Embryonic facial prominence (tissue), 1 donor: ENCODE measurements around the gene RUNX3.
"Not testable (repeated sequence)": the region's sequence is repeated elsewhere in the genome, so short reads cannot be mapped to it uniquely, and the experiment has no call there.

ENCODE experiments used
- DNase-seq: peaks from one replicate; pipeline ENCODE4 v3.0.0-alpha.2; 2016; ENCODE audit errors: extremely low spot score

RUNX3 gene

DNA sequence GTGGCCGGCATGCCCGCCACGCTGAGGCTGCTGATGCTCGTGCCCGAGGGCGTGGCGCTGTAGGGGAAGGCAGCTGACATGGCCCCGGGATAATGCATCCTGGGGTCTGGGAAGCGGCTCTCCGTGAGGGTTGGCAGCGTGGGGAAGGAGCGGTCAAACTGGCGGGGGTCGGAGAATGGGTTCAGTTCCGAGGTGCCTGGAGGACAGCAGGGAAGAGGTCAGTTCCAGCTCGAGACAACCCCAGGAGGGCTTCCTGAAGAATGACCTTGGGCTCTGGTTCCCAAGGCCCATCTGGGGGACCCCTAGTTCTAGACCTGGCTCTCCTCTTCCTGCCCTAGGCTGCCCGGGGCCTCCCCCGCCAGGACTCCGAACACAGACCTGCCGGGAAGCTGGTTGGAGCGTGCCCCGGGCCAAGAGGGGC, 27.6 kb downstream of the RUNX3 start:
- DNase-seq, result no peak

DNA sequence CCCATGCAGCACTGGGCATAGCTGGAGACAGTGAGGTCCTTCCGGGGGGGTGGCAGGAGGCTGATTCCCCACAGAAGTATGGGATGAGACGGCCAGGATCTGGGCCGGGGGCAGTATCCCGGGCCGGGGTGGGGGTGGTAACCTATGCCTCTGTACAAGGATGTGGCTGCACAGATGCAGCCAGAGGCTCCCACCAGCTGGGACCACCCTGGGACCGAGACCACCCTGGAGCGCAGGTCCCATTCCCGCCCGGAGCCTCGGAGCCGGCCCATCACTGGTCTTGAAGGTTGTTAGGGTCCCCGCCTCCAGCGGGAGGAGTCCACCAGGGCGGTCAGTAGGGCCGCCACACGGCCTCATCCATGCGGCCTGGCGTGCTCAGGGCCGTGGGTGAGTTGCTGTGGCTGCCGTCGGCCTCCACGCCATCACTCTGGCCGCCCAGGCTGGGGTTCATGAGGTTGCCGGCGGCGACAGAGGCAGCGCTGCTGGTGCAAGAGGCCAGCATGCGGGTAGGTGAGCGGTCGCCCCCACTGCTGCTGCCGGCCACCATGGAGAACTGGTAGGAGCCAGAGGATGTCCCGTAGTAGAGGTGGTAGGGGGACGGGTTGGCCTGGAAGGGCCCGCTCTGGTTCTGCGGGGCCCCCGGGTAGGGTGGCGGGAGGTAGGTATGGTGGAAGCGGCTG, 28.1 kb downstream of the RUNX3 start:
- no peak for DNase-seq

DNA sequence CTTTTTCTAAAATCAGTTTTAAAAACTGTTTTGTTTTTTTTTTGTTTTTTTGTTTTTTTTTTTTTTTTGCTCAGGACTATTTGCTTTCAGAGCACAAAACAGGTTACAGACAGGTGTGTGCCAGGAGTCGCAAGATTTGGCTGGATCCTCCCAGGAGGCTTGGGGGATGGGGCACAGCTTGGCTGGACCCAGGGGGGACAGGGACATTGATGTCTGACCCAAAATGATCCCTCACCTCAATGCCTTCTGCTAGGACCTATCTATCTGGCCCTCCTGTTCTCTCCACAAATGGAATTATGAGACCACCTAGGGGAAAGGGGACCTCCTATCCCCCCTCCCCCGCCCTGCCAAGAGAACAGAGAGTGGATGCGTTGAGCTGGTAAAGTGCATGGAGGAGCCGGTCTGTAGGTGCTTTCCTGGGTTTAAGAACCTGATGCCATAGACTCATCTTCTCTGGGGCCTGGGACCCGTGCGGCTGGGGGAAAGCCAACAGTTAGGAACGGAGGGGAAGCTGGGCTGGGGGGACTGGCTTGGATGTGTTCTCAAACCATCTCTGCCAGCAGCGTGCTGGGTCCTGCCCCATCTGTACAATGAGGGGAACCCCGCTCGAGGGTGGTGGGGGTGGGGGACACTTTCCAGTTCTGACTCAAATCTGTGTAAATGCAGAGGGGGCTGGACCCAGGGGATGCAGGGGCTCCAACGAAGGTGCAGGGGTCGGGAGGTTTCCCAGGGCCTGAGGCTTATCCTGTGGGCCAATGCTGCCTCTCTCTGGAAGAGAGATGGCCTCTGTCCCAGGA, 28.9 kb downstream of the RUNX3 start:
- DNase-seq, result no peak

DNA sequence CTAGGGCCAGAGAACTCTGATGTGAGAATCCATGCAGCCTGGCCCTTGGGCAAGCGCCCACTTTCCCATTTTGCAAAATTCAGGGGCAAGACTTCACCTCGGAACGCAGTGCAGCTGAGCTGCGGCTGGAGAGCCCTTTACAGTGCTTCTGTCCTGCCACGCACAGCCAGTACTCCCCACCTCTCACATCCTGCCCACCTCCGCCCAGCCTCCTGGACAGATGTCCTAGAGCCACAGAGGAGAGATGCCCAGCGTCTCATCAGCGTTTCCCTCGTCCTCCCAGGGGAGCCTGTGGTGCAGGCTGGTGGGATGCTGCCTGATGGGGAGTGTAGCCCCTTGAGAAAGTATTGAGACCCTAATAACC, 29.6 kb downstream of the RUNX3 start:
- DNase-seq, result no peak

DNA sequence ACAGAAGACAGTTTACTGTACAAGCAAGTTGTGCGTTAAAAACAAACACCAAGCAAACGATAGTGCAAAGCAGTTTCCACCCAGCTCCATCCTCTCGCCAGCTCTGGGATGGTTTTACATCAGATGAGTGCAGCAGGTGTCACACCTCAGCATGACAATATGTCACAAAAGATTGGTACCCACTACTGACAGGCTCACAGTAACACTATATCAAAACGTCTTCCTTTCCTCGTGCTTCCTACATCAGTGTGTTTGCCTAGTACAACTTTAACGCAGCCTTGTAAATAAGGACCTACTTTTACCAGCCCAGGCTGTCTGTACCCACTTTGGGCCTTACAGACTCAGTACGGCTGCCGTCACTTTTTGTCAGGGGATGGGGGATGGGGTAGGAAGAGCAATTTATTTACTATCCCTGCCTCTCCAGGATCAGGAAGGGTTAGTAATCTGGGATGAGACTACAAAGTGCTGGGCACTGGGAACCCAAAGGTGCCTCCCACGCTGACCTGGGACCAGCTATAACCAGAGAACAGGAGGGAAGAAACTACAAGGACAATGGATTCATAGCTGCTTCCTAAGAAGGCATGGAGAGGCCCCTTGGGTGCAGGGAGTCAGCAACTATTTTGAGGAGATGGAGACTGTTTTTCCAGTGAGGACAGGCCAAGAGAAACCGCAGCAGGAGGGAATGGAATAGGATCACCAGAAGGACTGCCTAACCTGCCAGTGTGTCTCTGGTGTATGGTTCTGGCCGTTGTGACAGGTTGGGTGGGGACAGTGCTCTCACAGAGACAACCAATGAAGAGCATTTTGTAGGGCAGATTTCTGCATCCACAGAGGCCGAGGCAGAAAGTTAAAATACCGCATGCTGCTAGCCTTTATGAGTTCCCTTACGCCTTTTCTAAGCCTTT, 30.2 kb downstream of the RUNX3 start:
- DNase-seq, result no peak

DNA sequence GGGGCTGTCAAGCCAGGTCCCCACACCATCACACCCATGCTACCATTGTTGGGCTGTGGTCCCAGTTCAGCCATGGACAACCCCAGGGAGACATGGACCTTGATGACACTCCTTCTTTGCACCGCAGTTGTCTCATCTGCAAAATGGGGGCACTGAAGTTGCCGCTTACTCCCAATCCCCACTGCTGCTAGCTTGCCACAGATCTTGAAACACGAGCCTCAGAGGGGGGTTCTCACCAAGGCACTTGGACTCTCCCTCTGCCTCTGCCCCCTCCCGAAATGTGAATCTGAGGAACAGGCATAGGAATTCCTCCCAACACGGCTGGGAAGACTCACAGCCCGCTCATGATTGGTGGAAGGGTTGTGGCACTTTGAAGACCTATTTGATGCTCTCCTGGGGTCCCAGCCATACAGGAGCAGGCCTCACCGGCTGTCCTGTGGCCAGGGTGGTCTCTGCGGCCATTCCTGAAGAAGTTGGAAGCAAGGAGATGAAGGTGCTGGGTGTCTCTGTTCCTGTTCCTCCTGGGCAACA, 31.1 kb downstream of the RUNX3 start:
- DNase-seq, result no peak

DNA sequence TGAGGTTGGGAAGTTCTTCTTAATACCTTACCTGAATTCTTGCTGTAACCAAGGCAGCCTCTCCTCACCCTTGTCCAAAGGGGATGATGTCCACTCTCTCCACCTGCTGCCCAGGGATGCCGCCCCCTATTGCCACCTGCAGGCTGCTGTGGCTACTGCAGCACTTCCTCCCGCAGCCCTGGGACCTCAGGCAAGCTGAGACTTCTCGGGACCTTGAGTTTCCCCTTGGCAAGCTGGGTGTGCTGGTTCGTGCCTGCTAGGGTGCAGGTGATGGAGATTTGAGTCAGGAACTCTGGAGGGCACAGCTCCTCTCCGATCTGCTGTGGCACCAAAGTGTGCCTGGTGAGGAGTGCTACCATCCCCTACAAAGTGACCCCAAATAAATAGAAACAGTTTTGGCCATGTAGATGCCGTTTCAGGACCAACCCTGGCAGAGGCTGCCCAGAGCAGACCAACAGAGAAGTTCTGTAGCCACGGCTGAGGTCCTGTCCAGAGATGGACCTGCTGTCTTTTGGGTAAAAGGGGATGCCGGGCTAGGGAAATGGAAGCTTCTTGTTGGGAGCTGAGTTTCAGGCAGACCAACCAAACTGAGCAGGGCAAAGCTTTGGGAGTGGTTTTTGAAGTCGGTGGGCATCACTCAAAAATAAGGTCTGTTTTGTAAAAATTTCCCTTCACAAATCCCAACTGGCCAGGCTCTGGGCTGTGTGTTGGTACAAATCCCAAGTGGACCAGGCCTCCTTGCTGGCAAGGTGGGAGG, 31.7 kb downstream of the RUNX3 start:
- DNase-seq, result no peak

DNA sequence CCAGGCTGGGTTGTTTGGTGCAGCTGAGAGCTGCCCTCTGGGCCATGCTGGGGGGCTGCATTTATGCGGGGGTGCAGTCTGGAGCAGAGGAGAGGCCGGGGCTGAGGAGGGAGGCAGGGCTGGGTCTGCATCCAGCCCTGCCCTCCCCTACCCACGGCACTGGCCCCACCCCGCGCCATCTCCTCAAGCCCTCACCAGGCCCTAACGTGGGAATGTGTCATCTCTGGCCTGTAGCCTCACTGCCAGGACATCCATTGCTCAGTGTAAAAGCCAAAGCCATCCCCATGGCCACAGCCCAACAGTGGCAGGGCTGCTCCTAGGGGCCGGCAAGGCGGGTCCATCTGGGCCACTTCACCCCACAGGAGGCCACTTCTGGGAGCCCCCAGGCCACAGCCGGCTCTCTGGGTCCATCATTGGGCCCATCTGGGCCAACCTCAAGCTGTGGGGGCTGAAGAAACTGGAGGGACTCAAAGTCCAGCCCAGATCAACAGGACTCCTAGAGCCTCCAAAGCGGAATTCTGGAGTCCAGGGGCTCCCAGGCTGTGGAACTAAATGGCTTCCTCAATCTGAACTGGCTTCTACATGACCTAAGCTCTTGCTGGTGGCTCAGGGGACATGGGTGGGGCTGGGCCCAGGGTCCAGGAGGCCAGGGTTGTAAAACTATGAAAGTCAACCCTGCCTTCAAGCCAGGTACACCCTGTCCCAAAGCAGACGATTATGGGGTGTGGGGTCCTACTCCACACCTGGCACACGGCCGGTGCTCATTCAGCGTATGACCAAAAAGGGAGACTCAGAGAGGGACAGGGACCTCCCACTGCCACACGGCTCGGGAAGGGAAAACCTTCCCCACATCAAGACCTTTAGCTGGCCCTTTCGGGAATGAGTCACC, 32.6 kb downstream of the RUNX3 start:
- no peak for DNase-seq

DNA sequence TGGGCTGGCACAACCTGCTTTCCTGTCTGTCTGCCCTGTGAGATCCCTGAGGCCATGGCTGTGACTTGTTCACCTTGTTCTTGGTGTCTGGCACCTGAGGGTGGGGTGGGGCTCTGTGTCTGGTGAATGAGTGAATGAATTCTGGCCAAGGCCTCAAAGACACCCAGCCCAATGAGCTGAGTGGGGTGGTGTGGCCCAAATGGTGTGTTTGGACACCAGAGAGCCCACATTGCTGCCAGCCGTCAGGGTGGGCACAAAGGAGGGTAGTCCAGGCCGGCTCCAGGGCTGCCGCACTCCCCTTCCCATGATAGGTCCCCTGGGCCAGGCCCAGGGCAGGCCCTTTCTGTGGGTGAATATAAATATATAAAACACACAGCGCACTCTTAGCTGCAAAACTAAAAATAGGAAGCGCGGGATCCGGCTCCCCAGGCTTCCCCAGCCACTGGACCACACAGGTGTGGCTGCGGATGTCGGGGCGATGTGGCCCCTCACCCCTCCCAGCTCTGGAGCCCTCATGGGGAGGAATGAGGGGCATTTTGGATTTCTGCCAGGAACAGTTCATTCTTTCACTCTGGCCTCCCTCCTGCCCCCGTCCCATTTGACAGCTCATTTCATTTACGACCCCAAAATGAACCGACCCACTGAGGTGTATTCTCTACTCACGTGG, 33.3 kb downstream of the RUNX3 start:
- DNase-seq, result no peak

DNA sequence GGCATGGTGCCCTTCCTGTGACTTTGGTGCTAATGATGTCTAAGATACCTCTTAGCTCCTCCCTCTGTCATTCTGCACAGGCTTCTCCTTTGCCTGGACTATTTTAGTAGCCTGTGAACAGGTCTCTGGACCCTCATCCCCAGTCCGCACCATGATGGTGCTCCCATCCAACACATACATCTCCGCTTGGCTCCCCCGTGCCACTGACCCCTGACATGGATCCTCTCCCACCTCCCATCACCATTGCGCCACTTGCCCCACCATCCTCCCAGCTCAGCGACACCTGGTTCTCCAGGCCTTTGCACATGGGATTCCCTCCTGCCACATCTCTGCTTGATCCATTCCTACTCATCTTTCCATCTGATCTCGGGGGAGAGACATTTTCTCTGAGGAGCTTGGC, 33.9 kb downstream of the RUNX3 start:
- no peak for DNase-seq

DNA sequence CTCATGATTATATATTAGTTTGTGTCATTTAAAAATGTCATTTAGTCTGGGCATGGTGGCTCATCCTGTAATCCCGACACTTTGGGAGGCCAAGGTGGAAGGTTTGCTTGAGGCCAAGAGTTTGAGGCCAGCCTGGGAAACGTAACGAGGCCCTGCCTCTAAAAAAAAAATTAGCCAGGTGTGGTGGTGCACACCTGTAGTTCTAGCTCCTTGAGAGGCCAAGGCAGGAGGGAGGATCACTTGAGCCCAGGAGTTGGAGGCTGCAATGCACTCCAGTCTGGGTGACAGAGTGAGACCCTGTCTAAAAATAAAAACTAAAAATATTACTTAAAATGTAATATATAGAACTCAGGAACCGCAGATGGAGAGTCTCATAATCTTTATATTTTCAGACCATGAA, 34.6 kb downstream of the RUNX3 start:
- DNase-seq, result no peak

DNA sequence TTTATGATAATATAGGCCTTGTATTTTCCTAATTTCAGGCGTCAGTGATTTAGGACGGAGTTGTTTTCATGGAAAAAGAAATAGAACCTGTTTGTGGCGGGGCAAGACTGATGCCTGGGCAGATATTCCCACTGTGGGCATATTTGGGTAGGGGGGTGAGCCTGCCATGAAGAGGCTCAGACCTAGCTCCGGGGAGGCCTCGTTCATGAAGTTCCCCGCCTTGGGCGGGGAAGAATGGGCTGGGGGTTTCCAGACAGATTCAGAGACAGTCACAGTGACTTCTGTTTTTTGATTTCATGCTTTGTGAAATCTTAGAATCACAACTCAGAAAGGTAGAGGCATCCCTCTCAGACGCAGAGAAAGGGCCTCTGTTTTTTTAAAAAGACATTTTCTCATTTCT, 36.1 kb downstream of the RUNX3 start:
- DNase-seq, result no peak

DNA sequence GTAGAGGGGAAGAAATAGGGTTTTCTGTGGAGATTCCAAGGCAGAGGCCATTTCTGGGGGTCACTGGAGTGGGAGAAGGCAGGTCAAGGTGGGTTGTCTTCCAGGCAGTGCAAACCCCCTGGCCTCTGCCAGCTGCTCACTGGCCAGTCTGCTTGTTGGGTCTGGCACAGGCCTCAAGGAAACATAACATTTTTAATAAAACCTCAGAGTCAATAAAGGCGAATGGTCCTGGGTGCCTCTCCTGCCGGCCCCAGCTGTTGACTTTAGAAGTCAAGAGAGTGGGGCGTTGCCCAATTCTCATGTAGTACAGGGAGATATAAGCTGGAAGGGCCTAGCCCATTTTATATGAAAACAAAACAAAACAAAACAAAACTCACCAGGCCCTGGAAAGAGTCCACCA, 36.6 kb downstream of the RUNX3 start:
- no peak for DNase-seq

DNA sequence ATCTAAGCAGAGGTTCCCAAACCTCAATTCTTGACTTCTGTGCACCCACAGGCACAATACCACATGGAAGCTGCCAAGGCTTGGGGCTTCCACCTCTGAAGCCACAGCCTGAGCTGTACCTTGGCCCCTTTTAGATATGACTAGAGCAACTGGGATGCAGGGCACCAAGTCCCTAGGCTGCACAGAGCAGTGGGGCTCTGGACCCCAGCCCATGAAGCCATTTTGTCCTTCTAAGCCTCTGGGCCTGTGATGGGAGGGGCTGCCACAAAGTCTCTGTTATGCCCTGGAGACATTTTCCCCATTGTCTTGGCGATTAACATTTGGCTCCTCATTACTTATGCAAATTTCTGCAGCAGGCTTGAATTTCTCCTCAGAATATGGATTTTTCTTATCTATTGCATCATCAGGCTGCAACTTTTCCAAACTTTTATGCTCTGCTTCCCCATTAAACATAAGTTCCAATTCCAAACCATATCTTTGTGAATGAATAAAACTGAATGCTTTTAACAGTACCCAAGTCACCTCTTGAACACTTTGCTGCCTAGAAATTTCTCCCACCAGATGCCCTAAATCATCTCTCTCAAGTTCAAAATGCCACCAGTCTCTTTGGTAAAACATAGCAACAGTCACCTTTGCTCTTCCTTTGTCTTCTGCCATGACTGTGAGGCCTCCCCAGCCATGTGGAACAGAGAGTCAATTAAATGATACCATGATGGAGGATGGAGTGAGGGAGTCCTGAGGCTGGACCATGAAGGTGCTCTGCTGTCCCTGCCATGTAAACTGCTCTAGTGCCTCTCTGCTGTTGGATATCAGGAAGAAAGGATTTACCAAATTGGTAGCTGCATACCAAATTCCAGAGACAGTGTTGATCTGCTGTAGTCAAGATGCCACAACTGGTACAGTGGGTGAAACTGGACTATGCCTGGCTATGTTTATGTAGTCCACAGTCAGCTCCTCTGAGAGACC, 37.6 kb downstream of the RUNX3 start:
- DNase-seq, result no peak

DNA sequence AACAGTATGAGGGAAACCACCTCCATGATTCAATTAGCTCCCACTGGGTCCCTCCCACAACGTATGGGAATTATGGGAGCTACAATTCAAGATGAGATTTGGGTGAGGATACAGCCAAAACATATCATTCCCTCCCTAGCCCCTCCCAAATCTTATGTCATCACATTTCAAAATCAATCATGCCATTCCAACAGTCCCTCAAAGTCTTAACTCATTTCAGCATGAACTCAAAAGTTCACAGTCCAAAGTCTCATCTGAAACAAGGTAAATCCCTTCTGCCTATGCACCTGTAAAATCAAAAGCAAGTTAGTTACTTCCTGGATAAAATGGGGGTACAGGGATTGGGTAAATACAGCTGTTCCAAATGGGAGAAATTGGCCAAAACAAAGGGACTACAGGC, 38.7 kb downstream of the RUNX3 start:
- DNase-seq, result not testable (repeated sequence)

DNA sequence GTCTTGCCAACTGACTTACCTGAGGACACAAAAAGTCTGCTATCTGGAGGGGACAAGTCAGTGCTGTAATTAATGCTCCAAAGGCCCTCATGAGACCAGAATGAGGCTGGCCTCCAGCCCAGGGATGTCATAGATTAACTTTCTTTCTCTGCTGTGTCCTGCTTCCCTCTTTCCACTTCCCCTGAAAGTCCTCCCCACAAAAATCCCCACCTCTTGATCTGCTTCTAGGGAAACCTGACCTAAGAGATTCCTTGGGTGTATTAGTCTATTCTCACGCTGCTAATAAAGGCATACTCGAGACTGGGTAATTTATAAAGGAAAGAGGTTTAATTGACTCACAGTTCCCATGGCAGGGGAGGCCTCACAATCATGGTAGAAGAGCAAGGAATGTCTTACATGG, 39.2 kb downstream of the RUNX3 start:
- no peak for DNase-seq

DNA sequence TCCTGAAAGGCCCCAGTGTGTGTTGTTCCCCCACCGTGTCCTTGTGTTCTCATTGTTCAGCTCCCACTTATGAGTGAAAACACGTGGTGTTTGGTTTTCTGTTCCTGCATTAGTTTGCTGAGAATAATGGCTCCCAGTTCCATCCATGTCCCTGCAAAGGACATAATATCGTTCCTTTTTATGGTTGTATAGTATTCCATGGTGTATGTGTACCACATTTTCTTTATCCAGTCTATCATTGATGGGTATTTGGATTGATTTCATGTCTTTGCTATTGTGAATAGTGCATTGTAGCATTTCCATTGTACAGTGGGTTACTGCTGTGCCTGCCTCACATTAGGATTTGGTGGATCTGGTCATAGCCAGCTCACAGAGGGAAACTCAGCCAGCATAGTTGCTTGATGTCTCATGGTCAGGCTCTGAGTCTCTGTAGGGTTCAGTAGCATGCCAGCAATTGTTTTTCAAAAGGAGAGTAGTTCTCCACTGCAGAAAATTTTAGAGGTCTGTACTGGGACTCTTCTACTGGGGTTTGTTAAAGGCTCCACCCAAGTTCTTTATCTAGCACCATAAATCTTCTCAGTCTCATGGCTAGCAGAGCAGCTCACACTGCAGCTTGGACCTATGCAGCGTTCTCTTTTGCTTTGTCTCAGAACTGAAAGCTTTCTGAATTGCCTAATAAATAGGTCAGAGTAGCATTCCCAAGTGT, 41.0 kb downstream of the RUNX3 start:
- no peak for DNase-seq
